Neural progenitor cell (in vitro differentiated cells): ENCODE results near the gene TRIM27.
"Not testable (repeated sequence)": the region's sequence is repeated elsewhere in the genome, so short reads cannot be mapped to it uniquely, and the experiment has no call there.

ENCODE experiments used
- EZH2 ChIP-seq: fragments of 200-600 bp; sonication (generic); IDR thresholded peaks from 2 replicates; pipeline ENCODE4 v1.6.1; 2017; ENCODE audit warnings: antibody characterized with exemption, mild to moderate bottlenecking, moderate library complexity
- TF ChIP-seq, protein P1 (sequence below): fragments of 200-600 bp; sonication (generic); IDR thresholded peaks from 2 replicates; pipeline ENCODE4 v1.5.1; 2017; ENCODE audit warnings: antibody characterized with exemption, mild to moderate bottlenecking

DNA sequence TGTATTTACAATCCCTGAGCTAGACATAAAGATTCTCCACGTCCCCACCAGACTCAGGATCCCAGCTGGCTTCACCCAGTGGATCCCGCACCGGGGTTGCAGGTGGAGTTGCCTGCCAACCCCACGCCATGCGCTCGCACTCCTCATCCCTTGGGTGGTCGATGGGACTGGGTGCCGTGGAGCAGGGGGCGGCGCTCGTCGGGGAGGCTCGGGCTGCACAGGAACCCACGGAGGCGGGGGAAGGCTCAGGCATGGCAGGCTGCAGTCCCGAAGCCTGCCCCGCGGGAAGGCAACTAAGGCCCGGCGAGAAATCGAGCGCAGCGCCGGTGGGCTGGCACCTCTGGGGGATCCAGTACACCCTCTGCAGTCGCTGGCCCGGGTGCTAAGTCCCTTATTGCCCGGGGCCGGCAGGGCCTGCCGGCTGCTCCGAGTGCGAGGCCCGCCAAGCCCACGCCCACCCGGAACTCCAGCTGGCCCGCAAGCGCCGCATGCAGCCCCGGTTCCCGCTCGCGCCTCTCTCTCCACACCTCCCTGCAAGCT, 25.9 kb upstream of the TRIM27 start:
- TF ChIP-seq, protein P1, sequence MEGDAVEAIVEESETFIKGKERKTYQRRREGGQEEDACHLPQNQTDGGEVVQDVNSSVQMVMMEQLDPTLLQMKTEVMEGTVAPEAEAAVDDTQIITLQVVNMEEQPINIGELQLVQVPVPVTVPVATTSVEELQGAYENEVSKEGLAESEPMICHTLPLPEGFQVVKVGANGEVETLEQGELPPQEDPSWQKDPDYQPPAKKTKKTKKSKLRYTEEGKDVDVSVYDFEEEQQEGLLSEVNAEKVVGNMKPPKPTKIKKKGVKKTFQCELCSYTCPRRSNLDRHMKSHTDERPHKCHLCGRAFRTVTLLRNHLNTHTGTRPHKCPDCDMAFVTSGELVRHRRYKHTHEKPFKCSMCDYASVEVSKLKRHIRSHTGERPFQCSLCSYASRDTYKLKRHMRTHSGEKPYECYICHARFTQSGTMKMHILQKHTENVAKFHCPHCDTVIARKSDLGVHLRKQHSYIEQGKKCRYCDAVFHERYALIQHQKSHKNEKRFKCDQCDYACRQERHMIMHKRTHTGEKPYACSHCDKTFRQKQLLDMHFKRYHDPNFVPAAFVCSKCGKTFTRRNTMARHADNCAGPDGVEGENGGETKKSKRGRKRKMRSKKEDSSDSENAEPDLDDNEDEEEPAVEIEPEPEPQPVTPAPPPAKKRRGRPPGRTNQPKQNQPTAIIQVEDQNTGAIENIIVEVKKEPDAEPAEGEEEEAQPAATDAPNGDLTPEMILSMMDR = not testable (repeated sequence)
- not testable (repeated sequence) for TF ChIP-seq EZH2
